WTC11 (cell line): ENCODE results near the gene SLC9A7. TPM values are rescaled to one million over a fixed set of nuclear protein-coding genes. Genes with fewer than 3 reads are reported as not detected.

Experiments used
- ATAC-seq: fragments of 200-7000 bp; cut with Tn5 transposase; 2 replicates; pipeline ENCODE4 v1.10.0; 2021; ENCODE audit warnings: mild to moderate bottlenecking, moderate library complexity
- CTCF ChIA-PET: fragments of 300-600 bp; sonication (Branson Sonifier 250); formaldehyde crosslinking; loops from one replicate; lab custom pipeline; 2021; ENCODE audit warnings: antibody characterized with exemption; lab: Charles Lee
- POLR2A ChIA-PET: fragments of 350-600 bp; sonication (Branson Sonifier 250); formaldehyde crosslinking; loops from one replicate; lab custom pipeline; 2021; ENCODE audit warnings: antibody characterized with exemption; lab: Charles Lee
- DNase-seq: peaks from one replicate; pipeline ENCODE4 v3.0.0; 2021; ENCODE audit warnings: low spot score
- H3K27ac Mint-ChIP-seq: 2 replicates; pipeline ENCODE4 v1.8.0; 2021; ENCODE audit warnings: mixed read lengths
- H3K27me3 Mint-ChIP-seq: 2 replicates; pipeline ENCODE4 v1.8.0; 2021; ENCODE audit warnings: low read depth, mild to moderate bottlenecking, moderate library complexity, mixed read lengths
- H3K36me3 Mint-ChIP-seq: 2 replicates; pipeline ENCODE4 v1.8.0; 2021; ENCODE audit warnings: mixed read lengths
- H3K4me1 Mint-ChIP-seq: 2 replicates; pipeline ENCODE4 v1.8.0; 2022; ENCODE audit warnings: mixed read lengths
- H3K4me3 Mint-ChIP-seq: 2 replicates; pipeline ENCODE4 v1.8.0; 2021; ENCODE audit warnings: mild to moderate bottlenecking, moderate library complexity, mixed read lengths
- H3K9me3 Mint-ChIP-seq: 2 replicates; pipeline ENCODE4 v1.8.0; 2021; ENCODE audit warnings: mixed read lengths
- ATF2 ChIP-seq: sonication (generic); formaldehyde crosslinking; IDR thresholded peaks from 2 replicates; pipeline ENCODE4 v1.8.1; 2022; ENCODE audit warnings: low read depth, missing genetic modification reagents, borderline replicate concordance
- GABPB1 ChIP-seq: sonication (generic); formaldehyde crosslinking; IDR thresholded peaks from 2 replicates; pipeline ENCODE4 v1.8.1; 2023; ENCODE audit warnings: mild to moderate bottlenecking, missing genetic modification reagents
- GRHL2 ChIP-seq: fragments of 250-450 bp; sonication (Bioruptor Pico); IDR thresholded peaks from 2 replicates; pipeline ENCODE4 v1.8.0; 2022; ENCODE audit warnings: mild to moderate bottlenecking, moderate library complexity; ENCODE audit not compliant: insufficient replicate concordance, severe bottlenecking
- HMGA2 ChIP-seq: fragments of 250-450 bp; sonication (Bioruptor Pico); IDR thresholded peaks from 2 replicates; pipeline ENCODE4 v1.4.0; 2021; ENCODE audit warnings: mild to moderate bottlenecking, moderate library complexity
- HMGXB4 ChIP-seq: sonication (generic); formaldehyde crosslinking; IDR thresholded peaks from 2 replicates; pipeline ENCODE4 v1.8.1; 2023; ENCODE audit warnings: mild to moderate bottlenecking, moderate library complexity, missing genetic modification reagents
- NFYB ChIP-seq: sonication (generic); formaldehyde crosslinking; conservative IDR thresholded peaks from 2 replicates; pipeline ENCODE4 v1.8.0; 2022; ENCODE audit warnings: low read depth, missing genetic modification reagents
- PRDM15 ChIP-seq: sonication (generic); formaldehyde crosslinking; IDR thresholded peaks from 2 replicates; pipeline ENCODE4 v1.8.0; 2022; ENCODE audit warnings: missing genetic modification reagents
- RORB ChIP-seq: fragments of 250-450 bp; sonication (Bioruptor Pico); IDR thresholded peaks from 2 replicates; pipeline ENCODE4 v1.9.0; 2021; ENCODE audit warnings: mild to moderate bottlenecking
- TEAD1 ChIP-seq: sonication (generic); formaldehyde crosslinking; IDR thresholded peaks from 2 replicates; pipeline ENCODE4 v1.8.0; 2022; ENCODE audit warnings: mild to moderate bottlenecking, missing genetic modification reagents
- USF2 ChIP-seq: sonication (generic); formaldehyde crosslinking; IDR thresholded peaks from 2 replicates; pipeline ENCODE4 v1.8.1; 2023; ENCODE audit warnings: mild to moderate bottlenecking, missing genetic modification reagents, moderate library complexity
- ZNF138 ChIP-seq: sonication (generic); formaldehyde crosslinking; conservative IDR thresholded peaks from 2 replicates; pipeline ENCODE4 v1.8.1; 2022; ENCODE audit warnings: mild to moderate bottlenecking, moderate library complexity, missing genetic modification reagents
- ZNF263 ChIP-seq: sonication (generic); formaldehyde crosslinking; IDR thresholded peaks from 2 replicates; pipeline ENCODE4 v1.8.1; 2022; ENCODE audit warnings: low read depth, mild to moderate bottlenecking, moderate library complexity, missing genetic modification reagents
- ZNF281 ChIP-seq: sonication (generic); formaldehyde crosslinking; IDR thresholded peaks from 2 replicates; pipeline ENCODE4 v1.8.0; 2023; ENCODE audit warnings: mild to moderate bottlenecking, missing genetic modification reagents
- ZNF423 ChIP-seq: fragments of 250-450 bp; sonication (Bioruptor Pico); IDR thresholded peaks from 2 replicates; pipeline ENCODE4 v2.1.2; 2022; ENCODE audit warnings: mild to moderate bottlenecking, moderate library complexity
- total RNA-seq: library from RNA; stranded (reverse); gene quantifications from 3 replicates; pipeline ENCODE4 v1.2.3, GENCODE V29; 2021
- TF ChIP-seq, protein P1 (sequence below): sonication (generic); formaldehyde crosslinking; IDR thresholded peaks from 2 replicates; pipeline ENCODE4 v1.8.1; 2022; ENCODE audit warnings: mild to moderate bottlenecking, missing genetic modification reagents, moderate library complexity, borderline replicate concordance
- TF ChIP-seq, protein P2 (sequence below): fragments of 250-450 bp; sonication (Bioruptor Pico); IDR thresholded peaks from 2 replicates; pipeline ENCODE4 v1.8.0; 2021; ENCODE audit warnings: mild to moderate bottlenecking

SLC9A7 gene
- total RNA-seq, 1 experiment from 2014 or later: 18.0 TPM

- no peaks in the 10 kb centered on the region for H3K9me3 Mint-ChIP-seq
- H3K27ac Mint-ChIP-seq: peak overlapping the region; percentile 50
- CTCF ChIA-PET: no interaction called here
- no peak overlapping the region for H3K4me3 Mint-ChIP-seq
- H3K27me3 Mint-ChIP-seq: no peaks in the 10 kb centered on the region
- H3K36me3 Mint-ChIP-seq: peaks cover 20% of the 10 kb centered on the region
- DNase-seq (no peak), ATAC-seq (no peak)
- POLR2A ChIA-PET: no interaction called here
- H3K4me1 Mint-ChIP-seq: no peaks in the 10 kb centered on the region
- TF ChIP-seq ATF2 (no peak), GABPB1 (CRISPR knock-in tag) (no peak), TEAD1 (CRISPR knock-in tag) (no peak), ZNF281 (no peak), ZNF423 (CRISPR knock-in tag) (no peak), NFYB (no peak), ZNF263 (CRISPR knock-in tag) (no peak), USF2 (CRISPR knock-in tag) (no peak), RORB (no peak), PRDM15 (CRISPR knock-in tag) (no peak), ZNF138 (no peak), HMGXB4 (CRISPR knock-in tag) (no peak), GRHL2 (no peak), HMGA2 (CRISPR knock-in tag) (no peak)
- TF ChIP-seq, protein P1, sequence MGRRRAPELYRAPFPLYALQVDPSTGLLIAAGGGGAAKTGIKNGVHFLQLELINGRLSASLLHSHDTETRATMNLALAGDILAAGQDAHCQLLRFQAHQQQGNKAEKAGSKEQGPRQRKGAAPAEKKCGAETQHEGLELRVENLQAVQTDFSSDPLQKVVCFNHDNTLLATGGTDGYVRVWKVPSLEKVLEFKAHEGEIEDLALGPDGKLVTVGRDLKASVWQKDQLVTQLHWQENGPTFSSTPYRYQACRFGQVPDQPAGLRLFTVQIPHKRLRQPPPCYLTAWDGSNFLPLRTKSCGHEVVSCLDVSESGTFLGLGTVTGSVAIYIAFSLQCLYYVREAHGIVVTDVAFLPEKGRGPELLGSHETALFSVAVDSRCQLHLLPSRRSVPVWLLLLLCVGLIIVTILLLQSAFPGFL (CRISPR knock-in tag): no peak
- TF ChIP-seq, protein P2, sequence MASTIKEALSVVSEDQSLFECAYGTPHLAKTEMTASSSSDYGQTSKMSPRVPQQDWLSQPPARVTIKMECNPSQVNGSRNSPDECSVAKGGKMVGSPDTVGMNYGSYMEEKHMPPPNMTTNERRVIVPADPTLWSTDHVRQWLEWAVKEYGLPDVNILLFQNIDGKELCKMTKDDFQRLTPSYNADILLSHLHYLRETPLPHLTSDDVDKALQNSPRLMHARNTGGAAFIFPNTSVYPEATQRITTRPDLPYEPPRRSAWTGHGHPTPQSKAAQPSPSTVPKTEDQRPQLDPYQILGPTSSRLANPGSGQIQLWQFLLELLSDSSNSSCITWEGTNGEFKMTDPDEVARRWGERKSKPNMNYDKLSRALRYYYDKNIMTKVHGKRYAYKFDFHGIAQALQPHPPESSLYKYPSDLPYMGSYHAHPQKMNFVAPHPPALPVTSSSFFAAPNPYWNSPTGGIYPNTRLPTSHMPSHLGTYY (CRISPR knock-in tag): no peak
- TF ChIP-seq, all 79 proteins: peak for 0
Observed at GRCh38 chrX:46635186-46635585, 123.7 kb downstream of the SLC9A7 start.
